ENCODE measurements around the gene MKNK2.

Gene MKNK2

GRCh38 chr19:2077833-2078619 is 27.0 kb upstream of the MKNK2 start:
- TF ChIP-seq, protein P1, sequence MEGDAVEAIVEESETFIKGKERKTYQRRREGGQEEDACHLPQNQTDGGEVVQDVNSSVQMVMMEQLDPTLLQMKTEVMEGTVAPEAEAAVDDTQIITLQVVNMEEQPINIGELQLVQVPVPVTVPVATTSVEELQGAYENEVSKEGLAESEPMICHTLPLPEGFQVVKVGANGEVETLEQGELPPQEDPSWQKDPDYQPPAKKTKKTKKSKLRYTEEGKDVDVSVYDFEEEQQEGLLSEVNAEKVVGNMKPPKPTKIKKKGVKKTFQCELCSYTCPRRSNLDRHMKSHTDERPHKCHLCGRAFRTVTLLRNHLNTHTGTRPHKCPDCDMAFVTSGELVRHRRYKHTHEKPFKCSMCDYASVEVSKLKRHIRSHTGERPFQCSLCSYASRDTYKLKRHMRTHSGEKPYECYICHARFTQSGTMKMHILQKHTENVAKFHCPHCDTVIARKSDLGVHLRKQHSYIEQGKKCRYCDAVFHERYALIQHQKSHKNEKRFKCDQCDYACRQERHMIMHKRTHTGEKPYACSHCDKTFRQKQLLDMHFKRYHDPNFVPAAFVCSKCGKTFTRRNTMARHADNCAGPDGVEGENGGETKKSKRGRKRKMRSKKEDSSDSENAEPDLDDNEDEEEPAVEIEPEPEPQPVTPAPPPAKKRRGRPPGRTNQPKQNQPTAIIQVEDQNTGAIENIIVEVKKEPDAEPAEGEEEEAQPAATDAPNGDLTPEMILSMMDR (IDR thresholded peaks at IDR 0.05; ENCODE audit: insufficient read depth, missing control alignments) = no peak
- DNase-seq (ENCODE audit: insufficient read length, low spot score) (no peak), FAIRE-seq (no peak)

- TF ChIP-seq, protein P1 (IDR thresholded peaks at IDR 0.05; ENCODE audit: insufficient read depth, missing control alignments) = no peak
These were observed 26.4 kb upstream of the MKNK2 start for GRCh38 chr19:2077398-2077797.

DNA sequence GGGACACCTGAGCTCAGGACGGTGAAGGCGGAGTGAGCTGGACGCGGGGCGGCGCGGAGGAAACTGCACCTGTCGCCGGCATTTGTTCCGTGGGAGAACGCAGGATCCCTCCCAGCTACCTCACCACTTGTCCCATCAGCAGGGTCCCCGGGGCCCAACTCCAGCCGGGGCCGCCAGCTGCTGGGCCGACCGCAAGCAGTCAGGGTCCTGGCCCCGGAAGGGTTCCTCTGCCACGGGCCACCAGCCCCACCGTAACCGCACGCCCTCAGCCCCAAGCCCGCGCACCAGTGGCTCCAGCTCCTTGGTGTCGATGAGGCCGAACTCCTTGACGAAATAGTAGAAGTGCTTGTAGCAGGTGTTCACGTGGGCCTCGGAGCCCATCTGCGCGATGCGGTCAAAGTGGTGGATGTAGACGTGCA is 25.5 kb upstream of the MKNK2 start:
- FAIRE-seq (no peak), DNase-seq (ENCODE audit: insufficient read length, low spot score) (no peak)
- TF ChIP-seq, protein P1 (IDR thresholded peaks at IDR 0.05; ENCODE audit: insufficient read depth, missing control alignments) = no peak

More at GRCh38 chr19:2077398-2077797, 26.4 kb upstream of the MKNK2 start:
- FAIRE-seq (no peak), DNase-seq (ENCODE audit: insufficient read length, low spot score) (no peak)

DNA sequence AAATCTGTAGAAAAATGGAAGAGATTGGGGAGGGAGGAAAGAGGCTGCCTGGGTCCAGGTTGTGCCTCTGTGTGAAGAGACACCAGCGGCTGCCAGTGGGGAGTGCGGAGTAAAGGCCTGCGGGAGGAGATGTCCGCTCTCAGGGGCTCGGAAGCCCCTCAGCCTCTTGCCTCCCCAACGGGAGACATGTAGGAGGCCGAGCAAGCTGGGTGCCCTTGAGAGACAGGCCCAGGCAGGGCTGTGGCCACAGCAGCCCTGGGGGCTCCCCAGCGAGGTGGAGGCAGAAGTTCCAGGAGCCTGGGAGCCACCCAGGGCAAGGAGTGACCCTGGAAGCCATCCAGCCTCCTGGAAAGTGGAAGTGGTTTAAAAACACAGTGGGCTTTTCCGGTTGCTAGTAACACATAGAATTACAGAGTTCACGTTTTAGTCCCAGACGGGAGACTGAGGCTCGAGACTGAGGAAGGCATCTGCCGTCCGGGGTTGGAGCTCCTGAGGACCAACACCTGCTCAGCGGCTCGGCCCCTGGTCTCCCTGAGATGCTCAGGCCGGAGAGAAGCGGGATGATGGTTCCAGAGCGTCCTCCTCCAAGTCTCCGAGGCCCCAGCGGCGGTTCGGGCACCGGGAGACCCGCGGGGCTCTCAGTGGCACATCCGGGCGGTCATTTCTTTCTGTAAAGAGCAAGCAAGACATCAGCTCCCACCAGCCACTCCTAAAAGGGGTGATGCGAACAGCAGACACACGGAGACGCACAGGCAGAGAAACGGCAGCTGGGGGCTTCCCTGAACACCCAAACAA is 21.9 kb upstream of the MKNK2 start:
- FAIRE-seq (no peak), DNase-seq (ENCODE audit: insufficient read length, low spot score) (no peak)
- TF ChIP-seq, protein P1 (IDR thresholded peaks at IDR 0.05; ENCODE audit: insufficient read depth, missing control alignments) = no peak

DNA sequence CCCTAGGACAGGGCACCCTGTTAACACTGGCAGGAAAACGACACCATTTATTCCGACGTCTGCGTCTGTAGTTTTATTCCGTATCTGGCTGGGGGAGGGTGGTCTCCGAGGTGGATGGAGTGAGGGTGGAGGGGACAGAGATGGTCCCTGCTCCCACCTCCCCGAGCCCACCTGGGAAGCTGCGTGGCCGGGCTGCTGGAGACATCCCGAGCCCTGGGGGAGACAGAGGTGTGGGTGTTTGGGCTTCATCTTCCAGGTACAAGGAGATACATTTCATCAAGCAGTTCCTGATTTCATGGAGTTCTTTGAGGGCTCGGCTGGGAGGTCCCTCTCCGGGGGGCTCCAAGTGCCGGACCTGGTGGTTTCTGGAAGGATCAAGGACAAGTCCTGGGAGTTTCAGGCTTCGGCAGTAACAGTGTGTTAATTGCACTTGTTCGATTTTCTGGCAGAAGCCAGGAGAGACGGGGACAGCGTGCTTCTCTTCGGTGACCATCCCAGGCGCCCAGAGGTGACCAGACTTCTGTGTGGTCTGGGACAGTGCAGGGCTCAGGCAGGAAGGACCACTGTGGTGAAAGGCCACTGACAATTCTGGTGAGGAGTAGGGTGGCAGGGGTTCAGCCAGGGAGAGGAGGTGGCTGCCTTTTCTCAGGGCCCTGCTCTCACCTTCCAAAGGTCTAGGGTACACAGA is 20.1 kb upstream of the MKNK2 start:
- FAIRE-seq (no peak), DNase-seq (ENCODE audit: insufficient read length, low spot score) (no peak)
- TF ChIP-seq, protein P1 (IDR thresholded peaks at IDR 0.05; ENCODE audit: insufficient read depth, missing control alignments) = no peak

DNA sequence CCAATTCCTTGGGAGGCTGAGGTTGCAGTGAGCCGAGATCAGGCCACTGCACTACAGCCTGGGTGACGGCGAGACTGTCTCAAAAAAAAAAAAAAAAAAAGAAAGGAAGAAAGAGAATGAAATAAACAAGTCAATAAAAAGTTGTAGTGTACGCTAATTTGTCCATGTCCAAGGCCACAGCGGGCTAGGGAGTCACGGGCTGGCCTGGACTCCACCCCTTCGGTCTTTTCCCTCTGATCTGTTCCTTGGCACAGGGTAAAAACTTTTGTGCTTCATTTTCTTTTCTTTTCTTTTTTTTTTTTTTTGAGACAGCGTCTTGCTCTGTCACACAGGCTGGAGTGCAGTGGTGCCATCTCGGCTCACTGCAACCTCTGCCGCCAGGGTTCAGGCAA is 19.4 kb upstream of the MKNK2 start:
- FAIRE-seq = no peak
- DNase-seq (ENCODE audit: insufficient read length, low spot score) = no peak
- TF ChIP-seq, protein P1 (IDR thresholded peaks at IDR 0.05; ENCODE audit: insufficient read depth, missing control alignments) = no peak
